SK-N-SH (cell line): ENCODE measurements around the gene THPO. TPM values are rescaled to one million over a fixed set of nuclear protein-coding genes. Genes with fewer than 3 reads are reported as not detected.

ENCODE experiments used
- CTCF ChIA-PET: fragments of 300-600, 350-600 bp; formaldehyde crosslinking; extraction: SDS; loops from one replicate; lab custom pipeline; 2021; lab: Yijun Ruan, JAX
- POLR2A ChIA-PET: fragments of 350-600 bp; sonication (Branson Sonifier 250); formaldehyde crosslinking; extraction: SDS; loops from one replicate; lab custom pipeline; 2020; ENCODE audit warnings: antibody characterized with exemption, inconsistent platforms; lab: Yijun Ruan, JAX
- DNase-seq: peaks from one replicate; pipeline ENCODE4 v3.0.0; 2012
- H2AFZ ChIP-seq: fragments of 200-600 bp; sonication (generic); 2 replicates; pipeline ENCODE4 v1.8.1; 2016; ENCODE audit warnings: antibody characterized with exemption, mild to moderate bottlenecking, low read depth
- H3F3A ChIP-seq: fragments of 200-600 bp; sonication (generic); replicated peaks from 2 replicates; pipeline ENCODE3; 2016; ENCODE audit warnings: antibody characterized with exemption, mild to moderate bottlenecking; ENCODE audit not compliant: insufficient read depth
- H3K27ac ChIP-seq, 2 experiments: fragments of 200-500 bp in 1 of 2; fragments of 200-600 bp in 1 of 2; sonication (Bioruptor generic) in 1 of 2; sonication (generic), shearing (Covaris generic) in 1 of 2; 2 replicates each; pipeline versions ENCODE4 v1.5.1 to v1.6.1; 2014 to 2016; ENCODE audit warnings: low read depth in 2 of 2, inconsistent platforms in 1 of 2, low read length in 1 of 2, mild to moderate bottlenecking in 1 of 2, mixed read lengths in 1 of 2
- H3K27me3 ChIP-seq: fragments of 200-600 bp; sonication (generic), shearing (Covaris generic); 2 replicates; pipeline ENCODE4 v1.6.1; 2016; ENCODE audit warnings: mixed run types; ENCODE audit not compliant: insufficient read depth
- H3K36me3 ChIP-seq, 2 experiments: fragments of 200-500 bp in 1 of 2; fragments of 200-600 bp in 1 of 2; sonication (Bioruptor generic) in 1 of 2; sonication (generic) in 1 of 2; replicated peaks in 1 of 2; 2 replicates each; pipeline versions ENCODE3 to v1.5.1; 2014 to 2016; ENCODE audit warnings: low read length in 1 of 2, mild to moderate bottlenecking in 1 of 2; ENCODE audit not compliant: insufficient read depth in 2 of 2, control insufficient read depth in 1 of 2
- H3K4me1 ChIP-seq, 2 experiments: fragments of 200-500 bp in 1 of 2; fragments of 200-600 bp in 1 of 2; sonication (Bioruptor generic) in 1 of 2; sonication (generic), shearing (Covaris generic) in 1 of 2; 2 replicates each; pipeline versions ENCODE4 v1.5.1 to v1.6.1; 2014 to 2016; ENCODE audit warnings: low read depth in 1 of 2, low read length in 1 of 2, mixed run types in 1 of 2; ENCODE audit not compliant: insufficient read depth in 2 of 2, control insufficient read depth in 1 of 2
- H3K4me2 ChIP-seq: fragments of 200-600 bp; sonication (generic), shearing (Covaris generic); 2 replicates; pipeline ENCODE4 v1.6.1; 2017; ENCODE audit warnings: mixed run types
- H3K4me3 ChIP-seq, 2 experiments: fragments of 200-500 bp in 1 of 2; fragments of 200-600 bp in 1 of 2; sonication (Bioruptor generic) in 1 of 2; sonication (generic), shearing (Covaris generic) in 1 of 2; 2 replicates each; pipeline versions ENCODE4 v1.5.1 to v1.8.1; 2014 to 2016; ENCODE audit warnings: low read depth in 2 of 2, inconsistent platforms in 1 of 2, low read length in 1 of 2, mild to moderate bottlenecking in 1 of 2, mixed read lengths in 1 of 2, moderate library complexity in 1 of 2
- H3K79me2 ChIP-seq: fragments of 200-600 bp; sonication (generic); 2 replicates; pipeline ENCODE4 v1.8.1; 2017; ENCODE audit warnings: mild to moderate bottlenecking; ENCODE audit not compliant: insufficient read depth
- H3K9ac ChIP-seq: fragments of 200-600 bp; sonication (generic); 2 replicates; pipeline ENCODE4 v1.6.1; 2017; ENCODE audit warnings: mixed run types
- H3K9me2 ChIP-seq: fragments of 200-600 bp; sonication (generic); 2 replicates; pipeline ENCODE4 v1.6.1; 2017; ENCODE audit warnings: mixed run types
- H3K9me3 ChIP-seq: fragments of 200-600 bp; sonication (generic); 2 replicates; pipeline ENCODE4 v1.6.1; 2017; ENCODE audit warnings: mixed run types, mild to moderate bottlenecking, moderate library complexity
- H4K20me1 ChIP-seq: fragments of 200-600 bp; sonication (generic); 2 replicates; pipeline ENCODE4 v1.6.1; 2017; ENCODE audit warnings: mild to moderate bottlenecking, mixed run types; ENCODE audit not compliant: insufficient read depth
- CHD2 ChIP-seq: fragments of 150-350 bp; IDR thresholded peaks from 2 replicates; pipeline ENCODE4 v1.6.1; 2018; ENCODE audit warnings: low read length; ENCODE audit not compliant: partially characterized antibody
- ELF1 ChIP-seq: IDR thresholded peaks from 2 replicates; pipeline ENCODE4 v1.4.0; 2012
- FOSL2 ChIP-seq: IDR thresholded peaks from 2 replicates; pipeline ENCODE4 v1.4.0; 2012; ENCODE audit warnings: low read depth, mild to moderate bottlenecking, moderate library complexity, borderline replicate concordance
- GABPA ChIP-seq: IDR thresholded peaks from 2 replicates; pipeline ENCODE4 v1.4.0; 2012; ENCODE audit warnings: low read depth, mild to moderate bottlenecking
- MEF2A ChIP-seq: IDR thresholded peaks from 2 replicates; pipeline ENCODE4 v1.4.0; 2012; ENCODE audit warnings: low read depth, borderline replicate concordance
- NFIC ChIP-seq: IDR thresholded peaks from 2 replicates; pipeline ENCODE4 v1.4.0; 2012; ENCODE audit warnings: borderline replicate concordance
- NRF1 ChIP-seq: IDR thresholded peaks from 2 replicates; pipeline ENCODE4 v1.6.1; 2012; ENCODE audit warnings: low read depth, mild to moderate bottlenecking, low read length
- RCOR1 ChIP-seq: fragments of 150-350 bp; IDR thresholded peaks from 2 replicates; pipeline ENCODE4 v1.6.1; 2017; ENCODE audit warnings: antibody characterized with exemption, low read length
- RXRA ChIP-seq: IDR thresholded peaks from 2 replicates; pipeline ENCODE4 v1.4.0; 2012; ENCODE audit warnings: low read depth, mild to moderate bottlenecking, borderline replicate concordance
- WGBS: methylation state at CpG from one replicate; pipeline ENCODE4 v1.1.6; 2017; ENCODE audit warnings: low lambda C conversion rate; 5-methylcytosine and 5-hydroxymethylcytosine counted together
- polyA plus RNA-seq, 3 experiments: library from polyadenylated mRNA; depleted of rRNA; stranded (reverse); fragments of >200 nt; gene quantifications; 2 replicates each; pipeline ENCODE4 v1.2.3, GENCODE V29; 2012
- TF ChIP-seq, protein P1 (sequence below): fragments of 200-600 bp; sonication (generic); IDR thresholded peaks from 2 replicates; pipeline ENCODE4 v1.6.1; 2017; ENCODE audit warnings: antibody characterized with exemption, mild to moderate bottlenecking, moderate library complexity
- TF ChIP-seq, protein P2 (sequence below): fragments of 150-350 bp; IDR thresholded peaks from 2 replicates; pipeline ENCODE4 v1.6.1; 2016; ENCODE audit warnings: mild to moderate bottlenecking, low read depth, low read length

Gene THPO
- polyA plus RNA-seq, 1 of the 3 experiments (the other 2 are of a cell fraction), result 0.07 TPM

DNA sequence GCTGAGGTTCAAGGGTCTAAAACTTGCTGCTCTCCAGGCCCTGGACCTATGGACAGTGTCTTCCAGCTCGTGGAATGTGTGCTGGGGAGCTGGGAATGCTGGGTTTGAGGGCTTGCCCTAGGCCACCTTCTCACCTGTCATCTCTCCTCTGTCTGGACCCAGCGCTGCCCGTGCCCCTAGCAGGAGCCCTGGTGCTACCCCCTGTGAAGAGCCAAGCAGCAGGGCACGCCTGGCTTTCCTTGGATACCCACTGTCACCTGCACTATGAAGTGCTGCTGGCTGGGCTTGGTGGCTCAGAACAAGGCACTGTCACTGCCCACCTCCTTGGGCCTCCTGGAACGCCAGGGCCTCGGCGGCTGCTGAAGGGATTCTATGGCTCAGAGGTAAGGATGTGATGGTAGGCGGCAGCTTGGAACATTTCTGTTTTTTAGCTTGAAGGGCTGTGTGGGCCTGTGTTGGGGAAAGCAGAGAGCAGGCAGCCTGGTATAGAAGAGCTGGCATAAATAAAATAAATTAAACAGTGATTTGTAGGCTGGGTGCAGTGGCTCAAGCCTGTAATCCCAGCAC lies 6.9 kb upstream of the THPO start:
- H2AFZ ChIP-seq, result no peak overlapping the region
- no peaks in the 10 kb centered on the region for H3K9me2 ChIP-seq
- POLR2A ChIA-PET, result no interaction called here
- no peak for TF ChIP-seq CHD2
- no peaks in the 10 kb centered on the region for H3K27me3 ChIP-seq
- no peaks in the 10 kb centered on the region for H4K20me1 ChIP-seq
- no peak overlapping the region for H3K4me3 ChIP-seq
- no peaks in the 10 kb centered on the region for H3K79me2 ChIP-seq
- 81% methylated on average over 8 of the region's 8 CpGs for WGBS
- H3F3A ChIP-seq, result no peaks in the 10 kb centered on the region
- no peaks in the 10 kb centered on the region for H3K9me3 ChIP-seq
- CTCF ChIA-PET, result interaction anchor here (0.5 to 3.8 kb wide), 6 partner anchors 13 to 158 kb away, joined by 3 to 19 read pairs (median 4); no protein-coding TSS in a partner anchor
- no peak for DNase-seq
- H3K4me2 ChIP-seq, result no peak overlapping the region
- H3K4me1 ChIP-seq, result peaks cover 0 to 4% of the 10 kb centered on the region in 2 experiments; a peak in 1 of 4 replicates
- no peak overlapping the region for H3K27ac ChIP-seq
- no peaks in the 10 kb centered on the region for H3K36me3 ChIP-seq
- no peak overlapping the region for H3K9ac ChIP-seq

DNA sequence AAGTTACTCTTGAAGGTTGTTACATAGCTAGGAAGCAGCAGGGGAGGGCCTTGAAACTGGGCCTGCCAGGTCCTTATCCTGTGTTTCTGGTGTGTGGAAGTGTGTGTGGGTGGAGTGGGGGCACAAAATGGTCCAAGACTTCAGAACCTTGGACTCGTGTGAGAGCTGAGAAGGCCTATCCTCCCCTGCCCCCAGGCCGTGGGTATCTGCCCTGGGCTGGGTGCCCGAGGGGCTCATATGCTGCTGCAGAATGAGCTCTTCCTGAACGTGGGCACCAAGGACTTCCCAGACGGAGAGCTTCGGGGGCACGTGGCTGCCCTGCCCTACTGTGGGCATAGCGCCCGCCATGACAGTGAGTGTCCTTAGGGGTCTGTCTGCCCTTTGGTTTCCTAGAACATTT lies 6.3 kb upstream of the THPO start:
- ChIA-PET CTCF (interaction anchor here (1.0 to 3.8 kb wide), 4 partner anchors 13 to 141 kb away, joined by 3 to 19 read pairs (median 10); no protein-coding TSS in a partner anchor), POLR2A (no interaction called here)
- DNase-seq, result no peak
- no peaks in the 10 kb centered on the region for H3K79me2 ChIP-seq
- H3K9ac ChIP-seq, result no peak overlapping the region
- no peaks in the 10 kb centered on the region for H3K27me3 ChIP-seq
- no peak overlapping the region for H3K4me2 ChIP-seq
- no peaks in the 10 kb centered on the region for H4K20me1 ChIP-seq
- H3F3A ChIP-seq, result peaks cover under 1% of the 10 kb centered on the region
- no peaks in the 10 kb centered on the region for H3K9me2 ChIP-seq
- peaks cover 0 to 5% of the 10 kb centered on the region in 2 experiments; a peak in 1 of 4 replicates for H3K4me1 ChIP-seq
- TF ChIP-seq NFIC (no peak), GABPA (no peak), FOSL2 (no peak), RXRA (no peak), NRF1 (no peak)
- TF ChIP-seq, protein P1, sequence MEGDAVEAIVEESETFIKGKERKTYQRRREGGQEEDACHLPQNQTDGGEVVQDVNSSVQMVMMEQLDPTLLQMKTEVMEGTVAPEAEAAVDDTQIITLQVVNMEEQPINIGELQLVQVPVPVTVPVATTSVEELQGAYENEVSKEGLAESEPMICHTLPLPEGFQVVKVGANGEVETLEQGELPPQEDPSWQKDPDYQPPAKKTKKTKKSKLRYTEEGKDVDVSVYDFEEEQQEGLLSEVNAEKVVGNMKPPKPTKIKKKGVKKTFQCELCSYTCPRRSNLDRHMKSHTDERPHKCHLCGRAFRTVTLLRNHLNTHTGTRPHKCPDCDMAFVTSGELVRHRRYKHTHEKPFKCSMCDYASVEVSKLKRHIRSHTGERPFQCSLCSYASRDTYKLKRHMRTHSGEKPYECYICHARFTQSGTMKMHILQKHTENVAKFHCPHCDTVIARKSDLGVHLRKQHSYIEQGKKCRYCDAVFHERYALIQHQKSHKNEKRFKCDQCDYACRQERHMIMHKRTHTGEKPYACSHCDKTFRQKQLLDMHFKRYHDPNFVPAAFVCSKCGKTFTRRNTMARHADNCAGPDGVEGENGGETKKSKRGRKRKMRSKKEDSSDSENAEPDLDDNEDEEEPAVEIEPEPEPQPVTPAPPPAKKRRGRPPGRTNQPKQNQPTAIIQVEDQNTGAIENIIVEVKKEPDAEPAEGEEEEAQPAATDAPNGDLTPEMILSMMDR, result no peak
- H3K4me3 ChIP-seq, result no peak overlapping the region
- 49% methylated on average over 3 of the region's 9 CpGs for WGBS
- no peaks in the 10 kb centered on the region for H3K9me3 ChIP-seq
- no peak overlapping the region for H2AFZ ChIP-seq
- no peaks in the 10 kb centered on the region for H3K36me3 ChIP-seq
- H3K27ac ChIP-seq, result no peak overlapping the region

DNA sequence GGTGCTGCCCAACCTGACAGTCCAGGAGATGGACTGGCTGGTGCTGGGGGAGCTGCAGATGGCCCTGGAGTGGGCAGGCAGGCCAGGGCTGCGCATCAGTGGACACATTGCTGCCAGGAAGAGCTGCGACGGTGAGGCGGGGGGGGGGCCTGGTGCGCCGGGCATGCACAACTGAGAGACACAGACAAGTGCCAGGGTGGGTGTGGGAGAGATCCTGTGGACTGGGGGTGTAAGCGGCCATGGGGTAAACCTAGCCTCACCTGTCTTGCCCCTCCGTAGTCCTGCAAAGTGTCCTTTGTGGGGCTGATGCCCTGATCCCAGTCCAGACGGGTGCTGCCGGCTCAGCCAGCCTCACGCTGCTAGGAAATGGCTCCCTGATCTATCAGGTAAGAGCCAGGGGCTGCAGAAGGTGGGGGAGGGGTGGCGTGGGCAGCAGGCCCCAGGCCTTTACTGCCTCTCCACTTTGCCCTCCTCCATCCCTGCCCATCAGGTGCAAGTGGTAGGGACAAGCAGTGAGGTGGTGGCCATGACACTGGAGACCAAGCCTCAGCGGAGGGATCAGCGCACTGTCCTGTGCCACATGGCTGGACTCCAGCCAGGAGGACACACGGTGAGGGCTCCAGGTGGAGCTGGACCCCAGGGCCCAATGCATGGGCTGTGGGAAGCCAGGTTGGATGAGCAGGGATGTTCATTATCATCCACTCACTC lies 5.2 kb upstream of the THPO start:
- H3K4me3 ChIP-seq, result no peak overlapping the region
- CTCF ChIA-PET, result interaction anchor here (2.8 to 3.8 kb wide), 2 partner anchors 11 to 131 kb away, joined by 16 to 19 read pairs; no protein-coding TSS in a partner anchor
- WGBS, result 71% methylated on average over 9 of the region's 15 CpGs
- H3K9ac ChIP-seq, result no peak overlapping the region
- H3K4me2 ChIP-seq, result no peak overlapping the region
- TF ChIP-seq, protein P2, sequence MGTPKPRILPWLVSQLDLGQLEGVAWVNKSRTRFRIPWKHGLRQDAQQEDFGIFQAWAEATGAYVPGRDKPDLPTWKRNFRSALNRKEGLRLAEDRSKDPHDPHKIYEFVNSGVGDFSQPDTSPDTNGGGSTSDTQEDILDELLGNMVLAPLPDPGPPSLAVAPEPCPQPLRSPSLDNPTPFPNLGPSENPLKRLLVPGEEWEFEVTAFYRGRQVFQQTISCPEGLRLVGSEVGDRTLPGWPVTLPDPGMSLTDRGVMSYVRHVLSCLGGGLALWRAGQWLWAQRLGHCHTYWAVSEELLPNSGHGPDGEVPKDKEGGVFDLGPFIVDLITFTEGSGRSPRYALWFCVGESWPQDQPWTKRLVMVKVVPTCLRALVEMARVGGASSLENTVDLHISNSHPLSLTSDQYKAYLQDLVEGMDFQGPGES, result no peak
- TF ChIP-seq MEF2A (no peak), RCOR1 (no peak), ELF1 (no peak)
- TF ChIP-seq, protein P1, result no peak
- no peaks in the 10 kb centered on the region for H4K20me1 ChIP-seq
- no peak overlapping the region for H3K27ac ChIP-seq
- no peak overlapping the region for H2AFZ ChIP-seq
- peak; percentile 54 for DNase-seq
- peaks cover 4% of the 10 kb centered on the region for H3F3A ChIP-seq
- H3K36me3 ChIP-seq, result no peaks in the 10 kb centered on the region
- no peaks in the 10 kb centered on the region for H3K9me2 ChIP-seq
- H3K27me3 ChIP-seq, result peaks cover 7% of the 10 kb centered on the region; the same call in 1 of the 2 replicates
- H3K9me3 ChIP-seq, result no peaks in the 10 kb centered on the region
- H3K79me2 ChIP-seq, result no peaks in the 10 kb centered on the region
- POLR2A ChIA-PET, result interaction anchor here (1.3 kb wide), 1 partner anchor 11 kb away, joined by 3 read pairs; no protein-coding TSS in a partner anchor
- H3K4me1 ChIP-seq, result peaks cover 0 to 12% of the 10 kb centered on the region in 2 experiments; a peak in 1 of 4 replicates
